Prostate gland (tissue), 2 donors: ENCODE data around the gene VRK1.

Experiments used
- POLR2A ChIP-seq: fragments of 450-650 bp; IDR thresholded peaks from one replicate; pipeline ENCODE4 v1.6.1; 2016; ENCODE audit warnings: antibody characterized with exemption, mild to moderate bottlenecking
- POLR2AphosphoS5 ChIP-seq: sonication (generic); formaldehyde crosslinking; IDR thresholded peaks from one replicate; pipeline ENCODE4 v1.6.1; 2017; ENCODE audit warnings: antibody characterized with exemption
- TF ChIP-seq, protein P1 (sequence below), 4 experiments: fragments of 200-600 bp in 2 of 4; fragments of 450-650 bp in 2 of 4; sonication (generic) in 2 of 4; IDR thresholded peaks; 1 replicate in 3 of 4; 2 replicates in 1 of 4; pipeline ENCODE4 v1.5.1; 2016 to 2019; ENCODE audit warnings: antibody characterized with exemption in 4 of 4, mild to moderate bottlenecking in 2 of 4, moderate library complexity in 2 of 4

DNA sequence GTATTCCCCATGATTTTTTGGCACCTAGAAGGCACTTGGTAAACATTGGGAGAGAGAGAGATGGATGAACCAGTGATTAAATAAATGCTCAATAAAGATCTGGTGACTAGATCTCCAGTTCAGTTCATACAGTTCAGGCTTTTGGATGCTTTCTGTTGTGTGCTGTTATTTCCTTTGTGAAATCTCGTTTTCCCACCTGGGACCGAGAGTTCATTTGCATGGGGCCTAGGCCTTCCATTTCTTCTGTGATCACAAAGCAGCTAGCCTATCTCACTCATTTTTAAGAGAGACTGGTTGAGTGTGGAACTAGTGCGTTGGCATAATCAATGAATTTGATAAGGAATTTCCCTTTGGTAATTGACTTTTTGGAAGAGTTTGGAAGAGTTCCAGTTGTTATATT, 104.0 kb downstream of the VRK1 start:
- TF ChIP-seq POLR2AphosphoS5 = no peak
- TF ChIP-seq, protein P1, sequence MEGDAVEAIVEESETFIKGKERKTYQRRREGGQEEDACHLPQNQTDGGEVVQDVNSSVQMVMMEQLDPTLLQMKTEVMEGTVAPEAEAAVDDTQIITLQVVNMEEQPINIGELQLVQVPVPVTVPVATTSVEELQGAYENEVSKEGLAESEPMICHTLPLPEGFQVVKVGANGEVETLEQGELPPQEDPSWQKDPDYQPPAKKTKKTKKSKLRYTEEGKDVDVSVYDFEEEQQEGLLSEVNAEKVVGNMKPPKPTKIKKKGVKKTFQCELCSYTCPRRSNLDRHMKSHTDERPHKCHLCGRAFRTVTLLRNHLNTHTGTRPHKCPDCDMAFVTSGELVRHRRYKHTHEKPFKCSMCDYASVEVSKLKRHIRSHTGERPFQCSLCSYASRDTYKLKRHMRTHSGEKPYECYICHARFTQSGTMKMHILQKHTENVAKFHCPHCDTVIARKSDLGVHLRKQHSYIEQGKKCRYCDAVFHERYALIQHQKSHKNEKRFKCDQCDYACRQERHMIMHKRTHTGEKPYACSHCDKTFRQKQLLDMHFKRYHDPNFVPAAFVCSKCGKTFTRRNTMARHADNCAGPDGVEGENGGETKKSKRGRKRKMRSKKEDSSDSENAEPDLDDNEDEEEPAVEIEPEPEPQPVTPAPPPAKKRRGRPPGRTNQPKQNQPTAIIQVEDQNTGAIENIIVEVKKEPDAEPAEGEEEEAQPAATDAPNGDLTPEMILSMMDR (IDR thresholded peaks at IDR 0.05) = no peak
- no peak for TF ChIP-seq POLR2A
